HCT116 (cell line): ENCODE measurements around the gene DCN.

ENCODE experiments used
- CTCF ChIP-seq, 3 experiments: fragments of 200-600 bp in 1 of 3; sonication (generic) in 1 of 3; IDR thresholded peaks in 2 of 3; conservative IDR thresholded peaks in 1 of 3; 2 replicates each; pipeline ENCODE4 v1.5.1; 2012 to 2017; ENCODE audit warnings: low read depth in 2 of 3, low read length in 2 of 3, antibody characterized with exemption in 1 of 3, borderline replicate concordance in 1 of 3, control low read depth in 1 of 3, mild to moderate bottlenecking in 1 of 3, mixed read lengths in 1 of 3, mixed run types in 1 of 3, moderate library complexity in 1 of 3; ENCODE audit not compliant: insufficient read depth in 1 of 3
- EZH2phosphoT487 ChIP-seq: fragments of 200-600 bp; IDR thresholded peaks from 2 replicates; pipeline ENCODE4 v1.6.1; 2018; ENCODE audit warnings: antibody characterized with exemption, borderline replicate concordance
- FOSL1 ChIP-seq: IDR thresholded peaks from 2 replicates; pipeline ENCODE4 v1.6.1; 2012; ENCODE audit warnings: low read depth
- POLR2A ChIP-seq: IDR thresholded peaks from 2 replicates; pipeline ENCODE4 v1.7.0; 2011; ENCODE audit warnings: borderline replicate concordance; ENCODE audit not compliant: insufficient read depth, insufficient read length; ENCODE audit errors: extremely low read depth
- YY1 ChIP-seq: IDR thresholded peaks from 2 replicates; pipeline ENCODE4 v1.6.1; 2011; ENCODE audit warnings: low read length, low read depth, moderate library complexity, mild to moderate bottlenecking; ENCODE audit not compliant: insufficient replicate concordance; ENCODE audit errors: extremely low read depth

GRCh38 chr12:91194500-91194899 is 11.9 kb upstream of the DCN start:
- TF ChIP-seq POLR2A (no peak), YY1 (no peak), EZH2phosphoT487 (no peak), CTCF (IDR thresholded peaks at IDR 0.05 in 2 of 3, conservative IDR thresholded peaks at IDR 0.05 in 1 of 3; ENCODE audit: borderline replicate concordance in 1 of 3, insufficient read depth in 1 of 3, low read depth in 2 of 3, low read length in 2 of 3) (no peak), FOSL1 (no peak)
